GM23338 (cell line): ENCODE data around the gene RPL27.
"Not testable (repeated sequence)": the region's sequence is repeated elsewhere in the genome, so short reads cannot be mapped to it uniquely, and the experiment has no call there.

Source experiments
- CTCF ChIP-seq, 2 experiments: fragments of 200-600 bp in 1 of 2; sonication (generic) in 1 of 2; conservative IDR thresholded peaks; 2 replicates each; pipeline versions ENCODE4 v1.5.1 to v1.6.1; 2016 to 2017; ENCODE audit warnings: antibody characterized with exemption in 2 of 2, low read depth in 2 of 2, mild to moderate bottlenecking in 2 of 2, moderate library complexity in 1 of 2
- EZH2 ChIP-seq: fragments of 200-600 bp; sonication (generic); IDR thresholded peaks from one replicate; pipeline ENCODE4 v1.8.0; 2017; ENCODE audit warnings: antibody characterized with exemption, mild to moderate bottlenecking, low read depth; ENCODE audit not compliant: unreplicated experiment
- EZH2phosphoT487 ChIP-seq: fragments of 200-600 bp; sonication (generic); IDR thresholded peaks from one replicate; pipeline ENCODE4 v1.8.1; 2018; ENCODE audit warnings: antibody characterized with exemption; ENCODE audit not compliant: unreplicated experiment
- JUNB ChIP-seq: IDR thresholded peaks from one replicate; pipeline ENCODE4 v1.6.1; 2016; ENCODE audit warnings: antibody characterized with exemption; ENCODE audit not compliant: unreplicated experiment
- POLR2AphosphoS5 ChIP-seq: IDR thresholded peaks from 2 replicates; pipeline ENCODE4 v1.6.1; 2016; ENCODE audit warnings: antibody characterized with exemption, low read depth
- REST ChIP-seq: IDR thresholded peaks from one replicate; pipeline ENCODE4 v1.6.1; 2018; ENCODE audit warnings: antibody characterized with exemption; ENCODE audit not compliant: unreplicated experiment

GRCh38 chr17:42993913-42994312, 4.3 kb upstream of the RPL27 start:
- not testable (repeated sequence) for TF ChIP-seq CTCF (conservative IDR thresholded peaks at IDR 0.05; ENCODE audit: low read depth in 2 of 2); POLR2AphosphoS5; REST; EZH2; EZH2phosphoT487; JUNB
